Activated T-cell treated with anti-CD3 and anti-CD28 coated beads for 48 hours (primary cell): ENCODE data around the gene KLHL29.

Experiments used
- DNase-seq: peaks from one replicate; pipeline ENCODE4 v3.0.0-alpha.2; 2020; ENCODE audit warnings: low read depth

The KLHL29 gene

DNA sequence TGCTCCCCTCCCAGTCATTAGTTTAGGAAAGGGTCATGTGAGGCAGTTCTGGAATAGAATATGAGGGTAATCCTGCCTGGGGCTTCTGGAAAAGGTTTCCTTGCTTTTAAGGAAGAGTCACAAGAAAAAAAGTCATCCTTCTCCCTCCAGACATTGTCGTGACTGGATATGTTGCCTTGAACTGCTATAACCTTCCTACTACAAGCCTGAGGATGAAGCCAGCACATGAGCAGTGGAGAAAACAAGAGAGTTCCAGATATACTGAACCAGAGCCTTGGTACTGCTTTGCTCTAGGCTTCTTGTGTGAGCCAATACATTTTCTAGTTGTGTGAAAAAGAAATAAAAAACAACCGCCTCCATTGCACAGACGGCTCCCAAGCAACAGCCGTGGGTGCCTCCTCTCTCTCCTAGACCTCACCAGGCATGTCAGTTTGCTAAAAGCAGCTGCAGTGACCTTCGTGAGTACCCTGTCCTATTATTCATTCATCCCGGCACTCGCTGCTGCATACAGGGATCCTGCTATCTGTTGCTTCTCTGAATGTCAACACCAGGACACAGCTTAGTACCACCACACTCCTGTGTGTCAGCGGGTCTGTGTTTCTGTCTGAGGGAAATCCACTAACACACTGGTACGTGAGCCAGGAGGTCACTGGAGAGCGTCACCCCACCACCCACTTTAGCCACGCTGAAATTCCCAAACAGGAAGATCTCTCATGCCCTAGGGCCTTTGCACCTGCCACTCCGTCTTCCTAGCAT, 186.7 kb downstream of the KLHL29 start:
- no peak for DNase-seq

- no peak for DNase-seq
These were observed 190.1 kb downstream of the KLHL29 start for GRCh38 chr2:23574919-23575654.

DNA sequence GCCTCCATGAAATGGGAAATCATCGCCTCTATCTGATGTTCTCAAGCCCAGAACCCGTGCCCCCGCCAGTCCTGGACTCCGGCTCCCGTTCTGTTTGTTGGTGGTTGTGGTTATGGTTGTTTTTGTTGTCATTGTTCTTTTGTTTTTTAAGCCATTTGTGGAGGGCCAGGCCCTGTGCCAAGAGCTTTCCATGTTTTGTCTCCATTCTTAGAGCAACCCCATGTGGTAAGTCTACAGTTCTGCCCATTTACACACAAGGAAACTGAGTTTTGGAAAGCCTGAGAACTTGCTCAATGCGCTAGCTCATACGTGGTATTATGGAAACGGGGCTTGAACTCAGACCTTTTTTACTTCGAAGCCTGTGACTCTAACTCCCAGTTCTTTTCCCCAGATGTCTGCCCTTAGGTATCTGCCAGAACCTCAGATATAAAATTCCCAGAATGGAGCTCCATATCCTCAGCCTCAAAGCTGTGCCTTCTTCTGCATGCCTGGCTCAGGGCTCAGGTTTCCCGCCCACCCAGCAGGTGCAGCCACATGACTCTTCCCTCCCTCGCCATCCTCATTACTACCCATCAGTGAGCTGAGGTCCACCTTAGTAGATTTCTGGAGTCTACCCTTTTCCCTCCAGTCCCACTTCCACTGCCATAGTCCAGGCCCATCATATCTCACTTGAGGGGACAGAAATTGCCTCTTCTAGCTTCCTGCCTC, 194.1 kb downstream of the KLHL29 start:
- no peak for DNase-seq

DNA sequence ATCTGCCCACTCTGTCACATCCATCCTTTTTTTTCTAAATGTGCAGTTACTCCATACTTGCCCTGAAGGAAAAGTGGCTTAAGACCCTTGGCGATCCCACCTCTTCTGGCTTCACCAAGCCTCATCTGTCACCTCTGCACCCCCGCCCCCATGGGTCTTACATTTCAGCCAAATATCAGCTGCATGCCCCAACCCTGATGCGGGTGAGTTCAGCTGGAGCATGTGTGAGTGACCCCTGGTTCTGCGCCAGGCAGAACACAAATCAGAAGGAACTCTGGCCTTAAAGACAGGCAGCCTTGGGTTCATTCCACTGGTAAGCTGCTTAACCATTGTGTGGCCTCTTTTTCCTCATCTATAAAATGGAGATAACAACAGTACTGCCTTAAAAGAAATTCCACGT, 194.7 kb downstream of the KLHL29 start:
- no peak for DNase-seq

GRCh38 chr2:23583467-23583866, 198.5 kb downstream of the KLHL29 start:
- no peak for DNase-seq

- DNase-seq: no peak
These were observed 199.2 kb downstream of the KLHL29 start for GRCh38 chr2:23584054-23584745.

DNA sequence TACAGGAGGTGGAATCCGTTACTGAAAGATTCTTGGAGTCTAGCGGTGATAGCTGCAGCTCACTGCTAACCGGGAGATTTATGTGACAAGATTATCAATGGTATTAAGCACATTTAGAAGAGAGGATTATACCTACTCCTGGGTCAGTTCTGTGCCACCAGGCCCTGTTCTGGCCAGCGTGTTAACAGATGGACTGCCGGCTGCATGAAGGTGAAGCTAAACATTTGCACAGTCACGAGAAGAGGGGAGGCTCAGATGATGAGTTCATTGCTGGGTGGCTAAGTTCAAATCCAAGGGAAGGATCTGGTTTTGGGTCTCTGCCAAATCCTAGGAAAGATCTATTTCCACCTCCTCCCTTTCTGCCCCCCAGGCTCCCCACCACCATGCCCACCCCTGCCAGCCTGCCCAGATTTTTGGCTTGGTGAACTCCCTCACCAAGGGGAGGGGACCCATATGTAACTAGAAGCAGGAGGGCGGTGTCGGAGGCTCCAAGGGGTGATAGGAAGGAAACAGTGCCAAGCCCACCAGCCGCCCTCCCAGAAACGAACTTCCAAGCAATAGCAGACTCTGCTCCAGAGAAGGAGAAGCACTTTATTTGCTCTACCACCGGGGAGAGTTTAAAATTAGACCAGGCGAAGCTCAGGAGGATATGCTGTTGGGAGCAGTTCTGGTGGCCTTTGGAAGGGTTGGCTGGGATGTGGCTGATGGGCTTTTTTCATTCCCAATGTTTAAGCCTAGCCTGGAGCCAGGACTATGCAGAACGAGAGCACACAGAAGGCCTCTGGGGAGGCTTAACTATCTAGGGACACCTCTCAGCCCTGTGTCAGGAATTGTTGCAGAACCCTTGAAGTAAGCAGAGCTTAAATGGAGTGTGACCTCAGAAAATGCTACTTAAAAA, 200.5 kb downstream of the KLHL29 start:
- no peak for DNase-seq

- DNase-seq: no peak
These were observed 201.8 kb downstream of the KLHL29 start for GRCh38 chr2:23586741-23587306.

GRCh38 chr2:23587341-23587880, 202.4 kb downstream of the KLHL29 start:
- no peak for DNase-seq

GRCh38 chr2:23588106-23588505, 203.1 kb downstream of the KLHL29 start:
- DNase-seq: no peak

DNA sequence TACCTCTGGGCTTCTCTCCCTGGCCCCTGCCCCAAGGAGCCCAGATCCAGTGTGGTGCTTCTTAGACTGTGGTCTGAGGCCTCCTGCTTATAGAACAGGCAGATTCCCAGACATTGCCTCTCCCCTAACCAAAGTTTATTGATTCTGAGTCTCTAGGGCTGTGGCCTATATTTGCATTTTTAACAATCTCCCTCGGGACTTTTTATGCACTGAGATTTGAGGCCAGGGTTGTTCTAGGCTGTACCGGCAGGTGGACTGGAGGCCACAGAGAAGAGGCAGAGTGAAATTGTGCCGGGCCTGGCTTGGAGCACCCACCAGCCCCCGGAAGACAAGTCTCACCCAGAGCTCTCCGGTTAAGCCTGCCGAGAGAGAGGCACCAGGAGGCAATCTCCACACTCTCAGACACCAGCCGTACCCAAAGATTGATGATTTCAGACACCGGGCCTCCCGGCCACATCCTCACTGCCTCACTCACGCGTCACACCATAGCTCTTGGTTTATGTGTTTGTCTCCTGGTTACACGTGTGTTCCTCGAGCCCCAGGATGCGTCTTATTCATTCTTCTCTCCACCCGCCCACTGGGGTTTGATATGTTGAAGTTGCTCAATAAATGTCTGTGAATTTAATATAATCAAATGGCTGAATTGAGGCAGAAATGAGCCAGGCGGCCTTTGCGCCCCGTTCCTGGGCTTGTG, 203.7 kb downstream of the KLHL29 start:
- DNase-seq: no peak

DNA sequence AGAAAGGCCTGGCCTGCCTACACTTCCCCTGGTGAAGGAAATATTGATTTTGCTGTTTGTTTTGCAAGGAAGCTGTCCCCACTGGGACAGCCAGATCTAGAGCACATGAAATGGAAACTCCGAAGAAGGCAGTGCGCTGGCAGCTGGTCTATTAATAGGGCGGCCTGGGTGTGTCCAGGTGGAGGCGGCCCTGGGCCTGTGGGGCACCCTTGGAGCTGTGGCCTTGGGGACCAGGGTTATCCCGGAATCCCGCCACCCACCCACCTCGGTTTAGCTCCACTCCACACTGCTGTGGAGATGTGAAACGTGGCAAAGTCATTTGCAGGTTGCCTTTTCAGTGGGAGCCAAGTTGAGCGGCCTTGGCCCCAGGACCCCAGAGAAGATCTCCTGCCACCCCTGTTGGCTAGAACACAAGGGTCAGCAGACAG, 204.3 kb downstream of the KLHL29 start:
- no peak for DNase-seq

GRCh38 chr2:23589739-23590138, 204.8 kb downstream of the KLHL29 start:
- no peak for DNase-seq

- DNase-seq: no peak
These were observed 205.4 kb downstream of the KLHL29 start for GRCh38 chr2:23590241-23590869.

DNA sequence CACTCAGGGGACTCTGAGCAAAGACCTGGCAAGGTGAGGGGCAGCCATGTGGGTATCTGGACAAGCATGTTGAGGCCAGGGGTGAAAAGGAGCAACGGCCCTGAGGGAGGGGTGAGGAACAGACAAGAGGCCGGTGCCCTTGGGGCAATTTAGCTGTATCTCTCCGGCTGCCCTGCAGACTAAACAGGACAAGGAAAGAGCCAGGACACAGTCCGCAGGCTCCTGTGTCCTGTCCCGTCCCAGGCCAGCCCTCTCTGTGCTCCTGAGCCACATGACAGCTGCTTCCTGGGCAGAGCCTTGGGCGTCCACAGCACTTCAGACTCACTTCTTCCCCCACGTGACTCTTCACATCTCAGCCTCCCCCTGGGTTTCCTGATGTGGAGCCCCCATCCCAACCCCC, 206.1 kb downstream of the KLHL29 start:
- DNase-seq: no peak

DNA sequence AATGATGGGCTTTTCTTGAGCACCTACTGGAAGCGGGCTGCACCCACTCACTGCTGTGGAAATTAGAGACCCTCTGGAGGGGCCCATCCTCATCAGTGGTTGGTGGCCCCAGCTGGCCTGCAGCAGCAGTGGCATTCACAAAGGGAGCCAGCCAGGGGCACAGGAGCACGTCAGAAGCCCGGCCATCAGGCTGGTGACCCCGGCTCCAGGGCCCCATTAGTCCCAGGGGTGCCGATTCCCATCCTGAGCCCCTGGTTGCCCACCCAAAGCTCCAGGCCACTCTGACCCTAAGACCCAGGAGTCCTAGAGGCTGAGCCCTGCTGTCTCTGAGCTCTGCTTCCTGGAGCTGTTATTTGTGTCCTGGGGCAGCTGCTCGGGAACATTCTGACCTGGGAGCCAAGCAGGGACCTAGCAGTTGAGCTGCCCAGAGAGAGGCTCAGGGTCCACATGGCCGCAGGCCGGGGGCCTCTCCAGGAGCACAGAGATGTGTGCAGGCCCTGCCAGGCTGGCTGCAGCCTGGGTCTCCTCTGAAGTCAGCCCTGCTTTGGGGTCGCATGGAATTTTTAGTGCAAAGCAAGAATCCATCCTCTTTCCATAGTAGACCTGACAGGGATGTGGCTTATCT, 207.2 kb downstream of the KLHL29 start:
- DNase-seq: no peak

DNA sequence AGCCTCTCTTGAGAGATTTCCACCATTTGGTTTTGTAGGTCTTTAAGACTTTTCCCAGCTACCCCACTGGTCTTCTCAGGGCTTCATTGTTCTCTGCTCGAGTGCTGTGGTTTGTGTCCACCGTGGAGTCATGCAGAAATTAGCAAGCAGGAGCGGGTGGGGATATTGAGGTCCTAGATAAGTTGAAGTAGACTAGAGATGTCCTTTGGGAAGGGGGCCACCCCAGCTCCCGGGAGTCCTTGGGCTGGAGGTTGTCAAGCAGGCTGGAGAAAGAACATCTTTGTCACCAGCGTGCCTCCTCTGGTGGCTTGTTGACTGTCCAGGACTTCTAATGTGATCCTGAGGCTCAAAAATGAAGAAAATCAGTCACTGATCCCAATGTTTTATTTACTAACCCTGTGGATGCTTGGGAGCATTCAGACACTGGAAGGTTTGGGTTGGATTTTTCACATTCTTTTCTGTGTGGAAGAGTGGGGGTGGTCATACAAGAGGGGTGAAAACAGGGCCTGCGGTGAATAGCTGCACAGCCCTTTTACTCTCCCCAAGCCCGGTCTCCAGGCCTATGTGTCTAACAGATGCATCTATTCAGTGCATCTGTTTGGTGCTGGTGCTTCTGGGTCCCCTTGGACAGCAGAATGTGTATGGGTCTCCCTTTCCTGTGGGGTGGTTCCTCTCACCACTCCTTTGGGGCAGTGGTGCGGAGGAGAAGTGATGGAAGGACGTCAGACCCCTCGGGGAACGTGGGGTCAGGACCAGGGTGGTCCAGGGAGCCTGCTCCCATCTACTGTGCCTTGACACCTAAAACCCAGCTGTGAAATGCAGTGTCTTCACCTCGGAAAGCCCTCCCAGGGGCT, 208.1 kb downstream of the KLHL29 start:
- no peak for DNase-seq
